ENCODE results near the gene HSPBP1. TPM values are rescaled to one million over a fixed set of nuclear protein-coding genes. Genes with fewer than 3 reads are reported as not detected.

The HSPBP1 gene
- total and polyA plus RNA-seq, 2 of the 13 experiments (the other 11 are each of a cell fraction or from before 2014, with no cell fraction given): 22.3 to 33.7 TPM

GRCh38 chr19:55228403-55229031, 51.4 kb downstream of the HSPBP1 start, which contains the start of gene TMEM86B (continued):
- TF ChIP-seq ZSCAN22 (CRISPR knock-in tag; IDR thresholded peaks at IDR 0.05) (peak; percentile 73; the same call in 1 of the 2 replicates), KDM4B (CRISPR knock-in tag; IDR thresholded peaks at IDR 0.05) (no peak), ZZZ3 (CRISPR knock-in tag; IDR thresholded peaks at IDR 0.05; ENCODE audit: borderline replicate concordance) (no peak), KLF16 (CRISPR knock-in tag; IDR thresholded peaks at IDR 0.05) (peak in 1 of 2 experiments; percentile 35; a peak in 1 of 4 replicates), ZFP82 (CRISPR knock-in tag; IDR thresholded peaks at IDR 0.05; ENCODE audit: borderline replicate concordance) (no peak), AHDC1 (CRISPR knock-in tag; IDR thresholded peaks at IDR 0.05; ENCODE audit: borderline replicate concordance) (no peak), ZNF761 (CRISPR knock-in tag; conservative IDR thresholded peaks at IDR 0.05) (no peak; the same call in 1 of the 2 replicates), NCOA5 (CRISPR knock-in tag; IDR thresholded peaks at IDR 0.05) (no peak), HNF1A (IDR thresholded peaks at IDR 0.05; ENCODE audit: low read depth) (peak; percentile 94), HNF1A (CRISPR knock-in tag; IDR thresholded peaks at IDR 0.05; ENCODE audit: borderline replicate concordance) (peak; percentile 99), PHF21A (CRISPR knock-in tag; IDR thresholded peaks at IDR 0.05) (peak; percentile 78), ZNF83 (CRISPR knock-in tag; IDR thresholded peaks at IDR 0.05; ENCODE audit: borderline replicate concordance) (no peak), AFF4 (CRISPR knock-in tag; IDR thresholded peaks at IDR 0.05) (no peak), HNRNPH1 (optimal IDR thresholded peaks at IDR 0.05; ENCODE audit: low read depth, low read length) (no peak), ZMYM4 (CRISPR knock-in tag; IDR thresholded peaks at IDR 0.05) (peak; percentile 76; the same call in 1 of the 2 replicates), MEIS2 (CRISPR knock-in tag; IDR thresholded peaks at IDR 0.05) (peak; percentile 70; the same call in 1 of the 2 replicates)

Measured in HepG2 (cell line).